ENCODE results near the gene UBL4B.

GRCh38 chr1:110114784-110115183 is 2.5 kb downstream of the UBL4B start:
- TF ChIP-seq CTCF (IDR thresholded peaks at IDR 0.05; ENCODE audit: low read length) (no peak), EZH2 (IDR thresholded peaks at IDR 0.05; ENCODE audit: borderline replicate concordance, low read length) (no peak)

Data from OCI-LY1 (cell line).